ENCODE data around the gene GUK1.

The GUK1 gene

GRCh38 chr1:228141226-228142044 is 1.4 kb downstream of the GUK1 start:
- H3K14ac ChIP-seq (ENCODE audit: low read length in 2 of 2), result no peak overlapping the region
- WGBS, result 78% methylated on average over 27 of the region's 27 CpGs
- H3K79me1 ChIP-seq (replicated peaks; ENCODE audit: low read length, poor library complexity, severe bottlenecking), result peaks cover 8% of the 10 kb centered on the region
- peaks cover 37% of the 10 kb centered on the region for H3K4me1 ChIP-seq (ENCODE audit: control insufficient read depth, insufficient read depth, low read depth, low read length)
- no peak overlapping the region for H2AFZ ChIP-seq (ENCODE audit: low read depth, low read length)
- H3K27me3 ChIP-seq (ENCODE audit: control insufficient read depth in 1 of 2, insufficient read depth in 1 of 2, low read length in 2 of 2), result peaks cover 3 to 8% of the 10 kb centered on the region in 2 experiments
- no peaks in the 10 kb centered on the region for H3K9me3 ChIP-seq (ENCODE audit: control insufficient read depth, low read length)
- H2BK12ac ChIP-seq (ENCODE audit: low read length in 2 of 2), result no peak overlapping the region
- peak overlapping the region; percentile 80 for H3K4me2 ChIP-seq (ENCODE audit: low read length, poor library complexity, severe bottlenecking)
- H2AK5ac ChIP-seq (ENCODE audit: low read length, severe bottlenecking), result no peak overlapping the region
- peaks cover 12 to 46% of the 10 kb centered on the region in 2 experiments for H3K36me3 ChIP-seq (ENCODE audit: control insufficient read depth in 1 of 2, insufficient read depth in 2 of 2, low read depth in 1 of 2, low read length in 2 of 2)
- peak overlapping the region; percentile 33 for H4K8ac ChIP-seq (ENCODE audit: low read length)
- peak overlapping the region; percentile 15 for H2BK15ac ChIP-seq (ENCODE audit: low read depth, poor library complexity, severe bottlenecking)
- H2BK120ac ChIP-seq (ENCODE audit: low read depth, low read length), result no peak overlapping the region
- peak overlapping the region; percentile 98 to 99 for H3K4me3 ChIP-seq (ENCODE audit: insufficient read depth in 1 of 2, low read depth in 1 of 2, low read length in 2 of 2)
- no peak overlapping the region for H3K27ac ChIP-seq (ENCODE audit: low read length, poor library complexity, severe bottlenecking)
- DNase-seq, result peak; percentile 68
- H3K9ac ChIP-seq (ENCODE audit: low read length), result peak overlapping the region; percentile 98
- no peak overlapping the region for H4K91ac ChIP-seq (ENCODE audit: low read length)
- H3K18ac ChIP-seq (ENCODE audit: low read depth in 1 of 2, low read length in 2 of 2), result no peak overlapping the region
- no peak overlapping the region for H2BK5ac ChIP-seq (ENCODE audit: low read depth, low read length, poor library complexity, severe bottlenecking)
- peak overlapping the region; percentile 17 to 95 for H3K4ac ChIP-seq (ENCODE audit: low read depth in 1 of 2, low read length in 2 of 2)
- peak overlapping the region in 1 of 2 experiments; percentile 2 for H3K23ac ChIP-seq (ENCODE audit: low read length in 2 of 2)

GRCh38 chr1:228142155-228142691 is 2.1 kb downstream of the GUK1 start:
- H2AK5ac ChIP-seq (ENCODE audit: low read length, severe bottlenecking), result no peak overlapping the region
- WGBS, result 98% methylated on average over 15 of the region's 16 CpGs
- no peak overlapping the region for H3K4ac ChIP-seq (ENCODE audit: low read depth in 1 of 2, low read length in 2 of 2)
- no peaks in the 10 kb centered on the region for H3K9me3 ChIP-seq (ENCODE audit: control insufficient read depth, low read length)
- H3K9ac ChIP-seq (ENCODE audit: low read length), result peak overlapping the region; percentile 98
- no peak overlapping the region for H2BK120ac ChIP-seq (ENCODE audit: low read depth, low read length)
- no peak for DNase-seq
- H3K14ac ChIP-seq (ENCODE audit: low read length in 2 of 2), result no peak overlapping the region
- peaks cover 19 to 54% of the 10 kb centered on the region in 2 experiments for H3K36me3 ChIP-seq (ENCODE audit: control insufficient read depth in 1 of 2, insufficient read depth in 2 of 2, low read depth in 1 of 2, low read length in 2 of 2)
- H2BK5ac ChIP-seq (ENCODE audit: low read depth, low read length, poor library complexity, severe bottlenecking), result no peak overlapping the region
- no peak overlapping the region for H3K18ac ChIP-seq (ENCODE audit: low read depth in 1 of 2, low read length in 2 of 2)
- H3K27me3 ChIP-seq (ENCODE audit: control insufficient read depth in 1 of 2, insufficient read depth in 1 of 2, low read length in 2 of 2), result no peaks in the 10 kb centered on the region
- H3K23ac ChIP-seq (ENCODE audit: low read length in 2 of 2), result no peak overlapping the region
- no peak overlapping the region for H2BK15ac ChIP-seq (ENCODE audit: low read depth, poor library complexity, severe bottlenecking)
- H3K27ac ChIP-seq (ENCODE audit: low read length, poor library complexity, severe bottlenecking), result no peak overlapping the region
- no peak overlapping the region for H3K4me2 ChIP-seq (ENCODE audit: low read length, poor library complexity, severe bottlenecking)
- peaks cover 38% of the 10 kb centered on the region for H3K4me1 ChIP-seq (ENCODE audit: control insufficient read depth, insufficient read depth, low read depth, low read length)
- peak overlapping the region; percentile 33 for H4K8ac ChIP-seq (ENCODE audit: low read length)
- H3K4me3 ChIP-seq (ENCODE audit: insufficient read depth in 1 of 2, low read depth in 1 of 2, low read length in 2 of 2), result peak overlapping the region in 1 of 2 experiments; percentile 99
- H4K91ac ChIP-seq (ENCODE audit: low read length), result peak overlapping the region; percentile 47
- no peak overlapping the region for H2BK12ac ChIP-seq (ENCODE audit: low read length in 2 of 2)
- H3K79me1 ChIP-seq (replicated peaks; ENCODE audit: low read length, poor library complexity, severe bottlenecking), result peaks cover 15% of the 10 kb centered on the region
- H2AFZ ChIP-seq (ENCODE audit: low read depth, low read length), result no peak overlapping the region

GRCh38 chr1:228142701-228143136 is 2.6 kb downstream of the GUK1 start:
- WGBS, result 96% methylated on average over 11 of the region's 11 CpGs
- Histone ChIP-seq H3K27me3 (ENCODE audit: control insufficient read depth in 1 of 2, insufficient read depth in 1 of 2, low read length in 2 of 2) (no peaks in the 10 kb centered on the region), H2BK15ac (ENCODE audit: low read depth, poor library complexity, severe bottlenecking) (no peak overlapping the region), H2AFZ (ENCODE audit: low read depth, low read length) (no peak overlapping the region), H2BK5ac (ENCODE audit: low read depth, low read length, poor library complexity, severe bottlenecking) (no peak overlapping the region), H2AK5ac (ENCODE audit: low read length, severe bottlenecking) (no peak overlapping the region), H3K4me3 (ENCODE audit: insufficient read depth in 1 of 2, low read depth in 1 of 2, low read length in 2 of 2) (peak overlapping the region in 1 of 2 experiments; percentile 99), H3K36me3 (ENCODE audit: control insufficient read depth in 1 of 2, insufficient read depth in 2 of 2, low read depth in 1 of 2, low read length in 2 of 2) (peaks cover 24 to 59% of the 10 kb centered on the region in 2 experiments), H3K27ac (ENCODE audit: low read length, poor library complexity, severe bottlenecking) (no peak overlapping the region), H3K9me3 (ENCODE audit: control insufficient read depth, low read length) (no peaks in the 10 kb centered on the region), H2BK120ac (ENCODE audit: low read depth, low read length) (no peak overlapping the region), H2BK12ac (ENCODE audit: low read length in 2 of 2) (no peak overlapping the region), H4K91ac (ENCODE audit: low read length) (no peak overlapping the region), H3K79me1 (replicated peaks; ENCODE audit: low read length, poor library complexity, severe bottlenecking) (peaks cover 20% of the 10 kb centered on the region), H3K23ac (ENCODE audit: low read length in 2 of 2) (no peak overlapping the region), H3K14ac (ENCODE audit: low read length in 2 of 2) (no peak overlapping the region), H3K4me2 (ENCODE audit: low read length, poor library complexity, severe bottlenecking) (no peak overlapping the region), H3K4ac (ENCODE audit: low read depth in 1 of 2, low read length in 2 of 2) (no peak overlapping the region), H4K8ac (ENCODE audit: low read length) (no peak overlapping the region), H3K18ac (ENCODE audit: low read depth in 1 of 2, low read length in 2 of 2) (no peak overlapping the region), H3K9ac (ENCODE audit: low read length) (peak overlapping the region; percentile 98), H3K4me1 (ENCODE audit: control insufficient read depth, insufficient read depth, low read depth, low read length) (peaks cover 39% of the 10 kb centered on the region)
- no peak for DNase-seq

GRCh38 chr1:228143480-228144192 is 3.6 kb downstream of the GUK1 start:
- H2BK12ac ChIP-seq (ENCODE audit: low read length in 2 of 2), result no peak overlapping the region
- peaks cover 39% of the 10 kb centered on the region for H3K4me1 ChIP-seq (ENCODE audit: control insufficient read depth, insufficient read depth, low read depth, low read length)
- peak overlapping the region; percentile 34 for H4K91ac ChIP-seq (ENCODE audit: low read length)
- no peak overlapping the region for H3K4ac ChIP-seq (ENCODE audit: low read depth in 1 of 2, low read length in 2 of 2)
- H2BK15ac ChIP-seq (ENCODE audit: low read depth, poor library complexity, severe bottlenecking), result no peak overlapping the region
- H3K27ac ChIP-seq (ENCODE audit: low read length, poor library complexity, severe bottlenecking), result no peak overlapping the region
- no peak overlapping the region for H2AFZ ChIP-seq (ENCODE audit: low read depth, low read length)
- H2AK5ac ChIP-seq (ENCODE audit: low read length, severe bottlenecking), result no peak overlapping the region
- H3K23ac ChIP-seq (ENCODE audit: low read length in 2 of 2), result no peak overlapping the region
- H3K79me1 ChIP-seq (replicated peaks; ENCODE audit: low read length, poor library complexity, severe bottlenecking), result peaks cover 28% of the 10 kb centered on the region
- no peaks in the 10 kb centered on the region for H3K27me3 ChIP-seq (ENCODE audit: control insufficient read depth in 1 of 2, insufficient read depth in 1 of 2, low read length in 2 of 2)
- no peaks in the 10 kb centered on the region for H3K9me3 ChIP-seq (ENCODE audit: control insufficient read depth, low read length)
- H3K18ac ChIP-seq (ENCODE audit: low read depth in 1 of 2, low read length in 2 of 2), result no peak overlapping the region
- DNase-seq, result no peak
- 95% methylated on average over 12 of the region's 12 CpGs for WGBS
- no peak overlapping the region for H3K14ac ChIP-seq (ENCODE audit: low read length in 2 of 2)
- no peak overlapping the region for H3K4me2 ChIP-seq (ENCODE audit: low read length, poor library complexity, severe bottlenecking)
- H2BK120ac ChIP-seq (ENCODE audit: low read depth, low read length), result no peak overlapping the region
- H4K8ac ChIP-seq (ENCODE audit: low read length), result no peak overlapping the region
- no peak overlapping the region for H3K4me3 ChIP-seq (ENCODE audit: insufficient read depth in 1 of 2, low read depth in 1 of 2, low read length in 2 of 2)
- no peak overlapping the region for H2BK5ac ChIP-seq (ENCODE audit: low read depth, low read length, poor library complexity, severe bottlenecking)
- peaks cover 33 to 68% of the 10 kb centered on the region in 2 experiments for H3K36me3 ChIP-seq (ENCODE audit: control insufficient read depth in 1 of 2, insufficient read depth in 2 of 2, low read depth in 1 of 2, low read length in 2 of 2)
- H3K9ac ChIP-seq (ENCODE audit: low read length), result peak overlapping the region; percentile 98
